K562 (cell line): Measurements from ENCODE around the gene SDCBP2. TPM values are rescaled to one million over a fixed set of nuclear protein-coding genes. Genes with fewer than 3 reads are reported as not detected.

ENCODE experiments used
- ATAC-seq: fragments of 200-7000 bp; cut with Tn5 transposase; 3 replicates; pipeline ENCODE4 v1.9.1; 2020; ENCODE audit warnings: moderate library complexity
- BruUV-seq: library from RNA; stranded (reverse); fragments of 400-500 nt; replicated peaks from 2 replicates; lab custom pipeline; 2021; lab: Mats Ljungman, UMichigan
- CTCF ChIA-PET: fragments of 300-600 bp; formaldehyde crosslinking; extraction: SDS; loops from one replicate; lab custom pipeline; 2021; ENCODE audit warnings: low intra/inter-chr PET ratio; lab: Yijun Ruan, JAX
- POLR2A ChIA-PET: fragments of 300-600, 350-650 bp; sonication (Branson Sonifier 250); formaldehyde crosslinking; extraction: SDS; loops from one replicate; lab custom pipeline; 2021; ENCODE audit warnings: antibody characterized with exemption, inconsistent platforms; lab: Yijun Ruan, JAX
- DNase-seq, 4 experiments: peaks; one replicate each; pipeline versions ENCODE4 v3.0.0 to v3.0.0-alpha.2; 2011 to 2018; ENCODE audit warnings: low spot score in 3 of 4, mixed read lengths in 3 of 4; ENCODE audit errors: extremely low read depth in 1 of 4
- FAIRE-seq: peaks from 2 replicates; lab custom pipeline; 2011; peaks lifted over from hg19 to GRCh38; lab: Jason Lieb, UNC
- H2AFZ ChIP-seq: 2 replicates; pipeline ENCODE4 v1.6.0; 2011; ENCODE audit warnings: low read depth, low read length, control low read depth, inconsistent platforms
- H3K27ac ChIP-seq: fragments of 200-600 bp; 3 replicates; pipeline ENCODE4 v1.8.0; 2011; ENCODE audit warnings: low read depth, mild to moderate bottlenecking, control low read depth, inconsistent platforms, low read length, moderate library complexity, mixed read lengths; ENCODE audit errors: extremely low read depth
- H3K27me3 ChIP-seq, 2 experiments: fragments of 300-600 bp in 1 of 2; 2 replicates in 1 of 2; 3 replicates in 1 of 2; pipeline versions ENCODE4 v1.6.0 to v1.8.0; 2011; ENCODE audit warnings: inconsistent platforms in 2 of 2, low read length in 2 of 2, mild to moderate bottlenecking in 1 of 2, mixed read lengths in 1 of 2, moderate library complexity in 1 of 2; ENCODE audit not compliant: control insufficient read depth in 2 of 2, insufficient read depth in 2 of 2
- H3K36me3 ChIP-seq: fragments of 300-600 bp; 3 replicates; pipeline ENCODE4 v1.8.0; 2011; ENCODE audit warnings: mild to moderate bottlenecking, low read length, inconsistent platforms; ENCODE audit not compliant: control insufficient read depth, insufficient read depth
- H3K4me1 ChIP-seq, 2 experiments: fragments of 200-600 bp in 1 of 2; replicated peaks in 1 of 2; 2 replicates in 1 of 2; 3 replicates in 1 of 2; pipeline versions ENCODE4 v1.5.1 to v1.8.0; 2011; ENCODE audit warnings: inconsistent platforms in 2 of 2, low read length in 2 of 2, mild to moderate bottlenecking in 1 of 2, mixed read lengths in 1 of 2, moderate library complexity in 1 of 2; ENCODE audit not compliant: control insufficient read depth in 2 of 2, insufficient read depth in 2 of 2
- H3K4me2 ChIP-seq: 2 replicates; pipeline ENCODE4 v1.6.1; 2011; ENCODE audit warnings: low read length, control low read depth, inconsistent platforms, mixed read lengths; ENCODE audit not compliant: insufficient read depth
- H3K4me3 ChIP-seq: fragments of 200-600 bp; sonication (generic), shearing (Covaris generic); 2 replicates; pipeline ENCODE4 v1.5.1; 2016; ENCODE audit warnings: control low read depth, inconsistent platforms
- H3K79me2 ChIP-seq: fragments of 200-600 bp; 3 replicates; pipeline ENCODE4 v1.8.0; 2011; ENCODE audit warnings: low read length, inconsistent platforms; ENCODE audit not compliant: control insufficient read depth, insufficient read depth
- H3K9ac ChIP-seq, 2 experiments: 2 replicates each; pipeline versions ENCODE4 v1.6.0 to v1.6.1; 2011; ENCODE audit warnings: low read depth in 2 of 2, low read length in 2 of 2, control low read depth in 1 of 2, inconsistent platforms in 1 of 2, mild to moderate bottlenecking in 1 of 2, mixed read lengths in 1 of 2; ENCODE audit not compliant: insufficient read depth in 1 of 2
- H3K9me1 ChIP-seq: one replicate; pipeline ENCODE4 v1.6.0; 2011; ENCODE audit warnings: inconsistent platforms, mild to moderate bottlenecking, low read length, moderate library complexity; ENCODE audit not compliant: control insufficient read depth, insufficient read depth
- H3K9me3 ChIP-seq: replicated peaks from 2 replicates; pipeline ENCODE4 v1.5.1; 2011; ENCODE audit warnings: low read depth, low read length, inconsistent platforms; ENCODE audit not compliant: control insufficient read depth, insufficient read depth
- H4K20me1 ChIP-seq: replicated peaks from 2 replicates; pipeline ENCODE4 v1.6.1; 2011; ENCODE audit warnings: low read length, inconsistent platforms, mixed read lengths; ENCODE audit not compliant: control insufficient read depth, insufficient read depth
- CBX1 ChIP-seq: sonication (generic); IDR thresholded peaks from 2 replicates; pipeline ENCODE4 v1.6.1; 2016; ENCODE audit warnings: antibody characterized with exemption, low read depth, mild to moderate bottlenecking
- ETV5 ChIP-seq: sonication (generic); formaldehyde crosslinking; IDR thresholded peaks from 2 replicates; pipeline ENCODE4 v1.4.0; 2020; ENCODE audit warnings: low read depth, mild to moderate bottlenecking, missing genetic modification reagents
- GATAD2A ChIP-seq: fragments of 450-650 bp; IDR thresholded peaks from 2 replicates; pipeline ENCODE4 v1.6.1; 2017
- GTF2F1 ChIP-seq: IDR thresholded peaks from 2 replicates; pipeline ENCODE4 v1.6.1; 2011; ENCODE audit warnings: low read depth, low read length, improper control_type of control experiment
- HNRNPH1 ChIP-seq: fragments of 200-400 bp; formaldehyde crosslinking; optimal IDR thresholded peaks from 2 replicates; pipeline ENCODE3; 2017; ENCODE audit warnings: low read depth, mild to moderate bottlenecking, low read length, moderate library complexity
- IRF9 ChIP-seq: fragments of 450-650 bp; IDR thresholded peaks from 2 replicates; pipeline ENCODE4 v1.6.1; 2016; ENCODE audit warnings: missing biosample characterization, missing genetic modification characterization
- NBN ChIP-seq: fragments of 450-650 bp; IDR thresholded peaks from 2 replicates; pipeline ENCODE4 v1.6.1; 2016; ENCODE audit warnings: low read depth, mild to moderate bottlenecking
- NCOA1 ChIP-seq: fragments of 450-650 bp; IDR thresholded peaks from 2 replicates; pipeline ENCODE4 v1.6.1; 2016; ENCODE audit warnings: low read depth
- POLR2AphosphoS5 ChIP-seq: IDR thresholded peaks from 2 replicates; pipeline ENCODE4 v1.6.1; 2011; ENCODE audit warnings: mild to moderate bottlenecking, low read depth, low read length, moderate library complexity; ENCODE audit not compliant: control insufficient read depth, insufficient read depth
- SRSF1 ChIP-seq: fragments of 200-400 bp; formaldehyde crosslinking; IDR thresholded peaks from 2 replicates; pipeline ENCODE4 v1.6.1; 2017; ENCODE audit warnings: mild to moderate bottlenecking, low read depth, low read length, moderate library complexity
- ZBED1 ChIP-seq: IDR thresholded peaks from 2 replicates; pipeline ENCODE4 v1.6.1; 2014
- ZBTB11 ChIP-seq, 3 experiments: fragments of 200-800 bp in 1 of 3; fragments of 250-450 bp in 1 of 3; fragments of 450-650 bp in 1 of 3; sonication (Bioruptor Pico) in 1 of 3; sonication (Bioruptor generic) in 1 of 3; formaldehyde crosslinking in 1 of 3; IDR thresholded peaks; 2 replicates each; pipeline versions ENCODE4 v1.6.1 to v1.8.0; 2016 to 2022; ENCODE audit warnings: mild to moderate bottlenecking in 2 of 3, missing genetic modification characterization in 2 of 3, missing compliant biosample characterization in 1 of 3, moderate library complexity in 1 of 3
- ZC3H11A ChIP-seq: IDR thresholded peaks from 2 replicates; pipeline ENCODE4 v1.6.1; 2012; ENCODE audit warnings: low read depth, low read length, improper control_type of control experiment
- ZNF212 ChIP-seq: fragments of 450-650 bp; formaldehyde crosslinking; IDR thresholded peaks from 2 replicates; pipeline ENCODE4 v1.4.0; 2020; ENCODE audit warnings: mild to moderate bottlenecking
- ZNF507 ChIP-seq: conservative IDR thresholded peaks from 2 replicates; pipeline ENCODE4 v1.6.1; 2017; ENCODE audit warnings: missing genetic modification characterization, missing compliant biosample characterization
- ZNF639 ChIP-seq, 2 experiments: fragments of 200-800 bp in 1 of 2; sonication (Bioruptor generic) in 1 of 2; sonication (generic) in 1 of 2; formaldehyde crosslinking in 1 of 2; IDR thresholded peaks in 1 of 2; conservative IDR thresholded peaks in 1 of 2; 2 replicates each; pipeline versions ENCODE4 v1.5.0 to v1.6.1; 2016 to 2020; ENCODE audit warnings: missing compliant biosample characterization in 1 of 2, missing genetic modification characterization in 1 of 2, missing genetic modification reagents in 1 of 2
- WGBS: fragments of 100-300 bp; shearing (Covaris generic); methylation state at CpG from one replicate; pipeline ENCODE4 v1.1.6; 2016; ENCODE audit warnings: low coverage, mixed read lengths; ENCODE audit not compliant: insufficient coverage; ENCODE audit errors: missing lambda C conversion rate; 5-methylcytosine and 5-hydroxymethylcytosine counted together
- in situ Hi-C: fragments of 300-500 bp; cut with MboI; formaldehyde crosslinking; loops from 4 replicates; pipeline ENCODE4 v1.15.0; 2018; ENCODE audit warnings: inconsistent platforms, mixed read lengths
- intact Hi-C: fragments of 100-400 bp; cut with micrococcal nuclease; formaldehyde crosslinking; loops from 2 replicates; pipeline ENCODE4 v1.14.2; 2022
- polyA plus RNA-seq, 8 experiments: library from polyadenylated mRNA; depleted of rRNA in 4 of 8; stranded (reverse) in 5 of 8; unstranded in 3 of 8; fragments of >200 nt; fragmentation: Nextera tagmentation in 2 of 8; fragmentation: Illumina TruSeq in 1 of 8; extraction: Ambion mirVana in 2 of 8; extraction: Trizol in 1 of 8; gene quantifications; 2 replicates each; pipeline versions ENCODE4 v1.2.1 to v1.2.3, GENCODE V29; 2011 to 2014; ENCODE audit warnings: inconsistent platforms in 1 of 8, missing spikeins in 1 of 8
- total RNA-seq, 7 experiments: library from RNA; depleted of rRNA in 6 of 7; stranded (reverse); fragments of >200 nt in 6 of 7; fragmentation: Illumina TruSeq in 2 of 7; extraction: Trizol in 2 of 7; gene quantifications; 2 replicates each; pipeline versions ENCODE4 v1.2.1 to v1.2.3, GENCODE V29; 2011 to 2021; ENCODE audit warnings: low replicate concordance in 1 of 7

The SDCBP2 gene
- total and polyA plus RNA-seq, 9 of the 15 experiments (the other 6 are each of a cell fraction or from before 2014, with no cell fraction given) = 0.06 to 1.2 (median 0.80) TPM

GRCh38 chr20:1312904-1313235 is 16.1 kb downstream of the SDCBP2 start (continued):
- no peak for TF ChIP-seq ZBTB11 (CRISPR knock-in tag; IDR thresholded peaks at IDR 0.05)
- TF ChIP-seq POLR2AphosphoS5 = no peak
- TF ChIP-seq HNRNPH1 = no peak
- TF ChIP-seq ETV5 (CRISPR knock-in tag) = no peak
- no peak for TF ChIP-seq NCOA1

- no peak overlapping the region for H2AFZ ChIP-seq
- no peak for ATAC-seq
- FAIRE-seq = no peak
- no peaks in the 10 kb centered on the region for H3K79me2 ChIP-seq
- H3K4me2 ChIP-seq = no peak overlapping the region
- 0 out of 4 replicates have a peak overlapping the region, but pooled peaks of 1 of the 2 experiments have one; percentile 26 for H3K9ac ChIP-seq
- intact Hi-C loops (loop anchor here (10.0 kb wide), 1 partner anchor 192 kb away; no protein-coding TSS in a partner anchor), in situ Hi-C loops (no loop called here)
- no TSS peak for BruUV-seq
- H3K4me3 ChIP-seq = no peak overlapping the region
- CTCF ChIA-PET = interaction anchor here (0.6 to 1.3 kb wide), 3 partner anchors 125 to 636 kb away, joined by 3 to 8 read pairs (median 3); no protein-coding TSS in a partner anchor
- no peaks in the 10 kb centered on the region for H3K36me3 ChIP-seq
- no peaks in the 10 kb centered on the region for H3K9me1 ChIP-seq
- DNase-seq = no peak
- H3K4me1 ChIP-seq = peaks cover 0 to 17% of the 10 kb centered on the region in 2 experiments; a peak in 2 of 5 replicates
- H3K27ac ChIP-seq = no peak overlapping the region
- H3K9me3 ChIP-seq = no peaks in the 10 kb centered on the region
- no peaks in the 10 kb centered on the region for H4K20me1 ChIP-seq
- POLR2A ChIA-PET = interaction anchor here (1.0 kb wide), 1 partner anchor 11 kb away, joined by 3 read pairs; no protein-coding TSS in a partner anchor
- 53% methylated on average over 10 of the region's 20 CpGs for WGBS
- no peaks in the 10 kb centered on the region for H3K27me3 ChIP-seq
- TF ChIP-seq ZNF639 (CRISPR knock-in tag; conservative IDR thresholded peaks at IDR 0.05 in 1 of 2, IDR thresholded peaks at IDR 0.05 in 1 of 2) (no peak), SRSF1 (no peak), NBN (no peak), ZC3H11A (no peak), ZBED1 (no peak), CBX1 (no peak), IRF9 (tag) (no peak), GTF2F1 (no peak), ZNF507 (tag) (no peak), GATAD2A (no peak), ZNF212 (CRISPR knock-in tag) (no peak)
These were observed 16.6 kb downstream of the SDCBP2 start for GRCh38 chr20:1312308-1312707.
